ENCODE measurements around the gene TNFRSF9.

- no peak for TF ChIP-seq CTCF (IDR thresholded peaks at IDR 0.05)
- no peak for TF ChIP-seq RCOR1 (IDR thresholded peaks at IDR 0.05; ENCODE audit: low read length)
- no peak for TF ChIP-seq GATA2 (CRISPR knock-in tag; IDR thresholded peaks at IDR 0.05)
- no peak for TF ChIP-seq RFX5 (IDR thresholded peaks at IDR 0.05; ENCODE audit: low read length)
- no peak for TF ChIP-seq EZH2phosphoT487 (IDR thresholded peaks at IDR 0.05; ENCODE audit: borderline replicate concordance, low read depth)
- TF ChIP-seq JUND (IDR thresholded peaks at IDR 0.05) = no peak
These were observed 20.8 kb downstream of the TNFRSF9 start for GRCh38 chr1:7919880-7920279.
